GM20431 (cell line): ENCODE measurements around the gene EXTL2.
"Not testable (repeated sequence)": the region's sequence is repeated elsewhere in the genome, so short reads cannot be mapped to it uniquely, and the experiment has no call there.

Experiments
- in situ Hi-C: fragments of 300-500 bp; cut with MseI, MboI; formaldehyde crosslinking; loops from one replicate; pipeline ENCODE4 v1.15.0; 2020; ENCODE audit warnings: low sequenced_read_pairs; ENCODE audit not compliant: unreplicated experiment

Gene EXTL2

DNA sequence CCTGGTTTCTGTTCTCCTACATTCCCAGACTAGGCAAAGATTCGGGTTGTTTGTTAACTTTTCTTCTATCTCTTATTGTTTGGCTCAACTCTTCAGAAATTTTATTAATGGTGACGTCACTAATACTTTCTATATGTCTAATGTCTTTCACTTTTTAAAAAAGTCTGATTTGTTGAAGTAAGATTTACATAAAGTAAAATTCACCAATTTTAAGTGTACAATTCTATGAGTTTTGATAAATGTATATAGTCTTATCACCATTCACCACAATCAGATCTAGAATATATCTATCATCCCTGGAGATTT, 27.8 kb downstream of the EXTL2 start:
- in situ Hi-C loops, result loop anchor here (25.0 kb wide), 1 partner anchor 405 kb away; no protein-coding TSS in a partner anchor

GRCh38 chr1:100866041-100866900, 28.4 kb downstream of the EXTL2 start:
- in situ Hi-C loops, result loop anchor here (25.0 kb wide), 1 partner anchor 404 kb away; no protein-coding TSS in a partner anchor

DNA sequence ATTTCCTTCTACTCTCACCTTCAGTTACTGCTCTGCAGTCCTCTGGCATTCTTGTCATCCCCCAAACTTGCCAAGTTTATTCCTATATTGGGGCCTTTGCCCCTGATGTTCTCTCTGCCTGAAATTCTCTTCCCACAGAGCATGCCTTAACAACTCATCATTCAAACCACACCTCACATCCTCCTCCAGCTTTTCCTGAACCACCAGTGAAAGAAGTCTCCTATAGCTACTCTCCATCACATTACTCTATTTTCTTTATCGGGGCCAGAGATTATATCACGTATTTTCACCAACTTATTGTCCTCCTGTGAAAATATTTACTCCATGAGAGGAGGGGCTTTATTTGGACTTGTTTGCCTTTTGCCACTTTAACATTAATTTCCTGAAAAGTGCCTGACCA, 32.1 kb downstream of the EXTL2 start:
- in situ Hi-C loops, result loop anchor here (25.0 kb wide), 1 partner anchor 400 kb away; no protein-coding TSS in a partner anchor

DNA sequence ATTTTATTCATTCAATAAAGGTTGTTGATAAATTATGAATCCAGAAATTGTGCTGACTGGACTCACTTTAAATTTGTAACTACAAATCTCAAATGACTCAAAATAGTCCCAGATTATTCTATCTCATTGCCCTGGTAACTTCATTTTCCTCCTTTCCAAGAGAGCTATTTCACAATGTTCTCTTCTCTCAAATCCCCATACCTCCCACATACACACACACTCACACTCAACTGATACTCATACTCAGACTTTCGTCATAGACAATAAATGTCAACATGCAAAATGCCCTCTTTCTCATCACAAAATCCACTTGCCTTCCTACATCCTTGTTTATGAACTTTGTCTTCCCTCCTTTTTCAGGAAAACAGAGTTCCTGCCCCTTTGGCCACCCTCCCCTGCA, 33.3 kb downstream of the EXTL2 start:
- in situ Hi-C loops, result loop anchor here (25.0 kb wide), 1 partner anchor 399 kb away; no protein-coding TSS in a partner anchor

- in situ Hi-C loops, result loop anchor here (25.0 kb wide), 1 partner anchor 398 kb away; no protein-coding TSS in a partner anchor
Measured at GRCh38 chr1:100860397-100860991, 34.1 kb downstream of the EXTL2 start.

DNA sequence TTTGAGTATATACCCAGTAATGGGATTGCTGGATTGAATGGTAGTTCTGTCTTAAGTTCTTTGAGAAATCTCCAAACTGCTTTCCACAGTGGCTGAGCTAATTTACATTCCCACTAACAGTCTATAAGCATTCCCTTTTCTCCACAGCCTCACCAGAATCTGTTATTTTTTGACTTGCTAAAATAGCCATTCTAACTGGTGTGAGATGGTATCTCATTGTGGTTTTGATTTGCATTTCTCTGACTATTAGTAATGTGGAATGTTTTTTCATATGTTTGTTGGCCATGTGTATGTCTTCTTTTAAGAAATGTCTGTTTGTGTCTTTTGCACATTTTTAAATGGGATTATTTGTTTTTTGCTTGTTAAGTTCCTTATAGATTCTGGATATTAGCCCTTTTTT, 39.5 kb downstream of the EXTL2 start:
- in situ Hi-C loops, result loop anchor here (25.0 kb wide), 1 partner anchor 393 kb away; no protein-coding TSS in a partner anchor

GRCh38 chr1:100852976-100853375, 41.7 kb downstream of the EXTL2 start:
- in situ Hi-C loops, result loop anchor here (25.0 kb wide), 1 partner anchor 391 kb away; no protein-coding TSS in a partner anchor

GRCh38 chr1:100851726-100852125, 42.9 kb downstream of the EXTL2 start:
- in situ Hi-C loops, result loop anchor here (25.0 kb wide), 1 partner anchor 389 kb away; no protein-coding TSS in a partner anchor

DNA sequence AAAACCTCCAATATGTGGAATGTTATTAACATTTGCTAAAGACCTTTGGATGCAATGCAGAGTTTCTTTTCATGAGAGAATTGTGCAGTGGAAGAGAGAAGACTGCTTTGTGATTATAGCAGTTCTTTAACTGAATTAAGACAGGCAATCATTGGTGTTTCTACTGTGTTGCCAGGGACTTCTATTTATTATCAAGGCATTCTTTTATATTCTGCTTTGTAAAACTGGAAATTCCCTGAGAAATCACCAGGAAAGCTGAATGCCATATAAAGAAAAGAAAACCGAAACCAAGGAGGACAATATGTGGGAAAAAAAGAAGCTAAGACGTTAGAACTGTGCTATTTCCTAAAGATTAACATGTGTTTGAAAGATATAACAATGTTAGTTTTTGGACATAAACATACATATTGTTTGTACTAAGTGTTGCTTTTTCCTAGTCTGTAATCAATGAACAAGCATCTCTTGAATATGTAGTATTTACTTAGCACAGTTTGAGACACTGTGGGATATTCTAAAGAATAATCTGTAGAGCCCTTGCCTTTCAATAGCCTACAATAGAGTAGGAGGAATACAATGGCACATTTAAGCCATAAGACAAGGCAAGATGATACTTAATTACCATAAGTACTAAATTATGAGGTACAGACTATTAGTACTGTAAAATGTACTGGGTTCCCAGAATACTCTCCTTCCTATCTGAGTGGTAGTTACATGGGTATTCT, 47.1 kb downstream of the EXTL2 start:
- in situ Hi-C loops, result no loop called here

GRCh38 chr1:100843160-100843559, 51.5 kb downstream of the EXTL2 start:
- in situ Hi-C loops, result not testable (repeated sequence)

DNA sequence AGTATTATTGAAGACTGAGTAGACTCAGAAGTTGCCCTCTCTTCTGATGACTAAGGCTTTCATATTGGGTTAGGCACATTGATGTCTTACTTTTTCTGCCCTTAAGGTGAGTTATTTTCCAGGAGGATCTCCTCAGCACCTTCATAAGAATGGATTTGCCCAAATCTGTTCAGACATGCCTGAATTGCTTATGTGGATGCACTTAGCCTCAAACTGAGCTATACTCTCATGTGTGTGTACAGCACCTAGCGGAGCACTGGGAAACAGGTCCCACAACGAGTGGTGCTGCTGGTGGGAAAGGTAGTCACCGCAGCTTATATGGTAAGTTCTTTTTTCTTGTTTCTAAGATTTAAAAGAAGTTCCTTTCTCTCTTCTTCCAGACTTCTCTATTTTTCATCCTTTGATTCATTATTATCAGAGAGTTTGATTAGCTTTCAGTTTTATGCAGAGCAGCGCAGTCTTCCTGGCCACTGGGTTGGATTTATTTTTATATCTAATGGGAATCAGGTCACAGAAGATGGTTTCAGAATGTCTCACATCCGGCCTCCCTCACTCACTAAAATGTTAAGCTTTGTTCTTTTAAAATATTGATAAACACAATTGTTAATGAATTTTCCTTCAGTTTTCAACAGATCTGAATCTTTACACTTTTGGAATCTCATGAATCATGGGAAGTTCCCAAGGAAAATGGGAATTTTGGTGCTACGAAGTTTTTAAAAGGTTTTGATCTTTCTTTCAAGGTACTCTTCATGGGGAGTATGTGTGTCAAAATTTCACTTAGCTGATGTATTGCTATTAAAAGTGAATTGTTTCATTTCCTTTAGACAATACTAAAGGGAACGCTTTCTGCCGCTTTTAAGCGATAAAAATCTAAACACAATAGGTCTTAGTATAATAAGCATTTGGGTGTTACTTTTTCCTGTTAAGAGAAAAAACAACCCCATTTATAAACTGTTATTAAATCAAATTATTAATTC, 58.5 kb downstream of the EXTL2 start:
- in situ Hi-C loops, result no loop called here

- in situ Hi-C loops, result no loop called here
Measured at GRCh38 chr1:100834777-100835660, 59.6 kb downstream of the EXTL2 start.

DNA sequence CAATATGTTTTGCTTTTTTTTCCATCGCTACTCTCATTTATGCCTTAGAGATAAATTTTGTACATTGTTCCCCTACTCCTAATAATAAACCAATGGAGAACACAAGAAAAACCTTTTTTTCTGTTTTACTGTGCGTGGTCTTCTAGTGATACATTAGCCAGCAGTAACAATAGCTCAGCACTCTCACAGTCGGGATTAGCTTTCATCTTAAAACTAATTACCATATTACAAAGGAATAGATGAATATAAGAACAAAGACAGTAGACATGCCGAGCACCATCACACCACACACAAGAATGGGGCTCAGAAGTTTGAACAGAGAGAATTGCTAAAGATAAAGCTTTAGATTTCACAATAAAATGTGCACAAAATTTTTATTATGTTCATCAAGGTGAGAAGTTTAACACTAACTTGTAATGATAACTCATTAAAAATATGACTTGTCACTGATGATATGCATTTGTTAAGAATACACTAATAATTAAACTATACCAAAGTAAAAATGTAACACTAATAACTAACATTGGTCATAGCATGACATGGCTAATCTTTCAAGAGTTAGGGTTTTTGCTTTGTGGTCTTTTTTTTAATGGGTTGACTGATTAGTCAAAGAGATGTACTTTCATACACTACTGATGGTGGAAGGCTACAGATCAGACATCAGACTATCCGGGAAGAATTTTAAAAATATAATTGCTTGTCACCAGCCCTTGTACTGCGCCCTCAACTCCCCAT, 61.8 kb downstream of the EXTL2 start:
- in situ Hi-C loops, result no loop called here

- in situ Hi-C loops, result not testable (repeated sequence)
Measured at GRCh38 chr1:100825666-100826065, 69.0 kb downstream of the EXTL2 start.
